GM19035 (cell line): ENCODE results near the gene UBC.
"Not testable (repeated sequence)": the region's sequence is repeated elsewhere in the genome, so short reads cannot be mapped to it uniquely, and the experiment has no call there.

Experiments used
- ATAC-seq: cut with Tn5 transposase; IDR thresholded peaks from one replicate; pipeline ENCODE4 v1.9.1; 2021; ENCODE audit not compliant: unreplicated experiment

The UBC gene

DNA sequence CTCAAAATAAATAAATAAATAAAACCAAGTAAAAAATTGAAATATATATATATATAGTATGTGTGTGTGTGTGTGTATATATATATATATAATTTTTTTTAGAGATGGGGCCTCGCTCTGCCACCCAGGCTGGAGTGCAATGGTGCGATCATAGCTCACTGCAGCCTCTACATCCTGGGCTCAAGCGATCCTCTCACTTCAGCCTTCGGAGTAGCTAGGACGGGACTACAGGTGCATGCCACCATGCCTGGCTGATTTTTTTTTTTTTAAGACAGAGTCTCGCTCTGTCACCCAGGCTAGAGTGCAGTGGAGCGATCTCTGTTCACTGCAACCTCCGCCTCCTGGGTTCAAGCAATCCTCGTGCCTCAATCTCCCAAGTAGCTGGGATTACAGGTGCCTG is 26.7 kb downstream of the UBC start:
- ATAC-seq = not testable (repeated sequence)

DNA sequence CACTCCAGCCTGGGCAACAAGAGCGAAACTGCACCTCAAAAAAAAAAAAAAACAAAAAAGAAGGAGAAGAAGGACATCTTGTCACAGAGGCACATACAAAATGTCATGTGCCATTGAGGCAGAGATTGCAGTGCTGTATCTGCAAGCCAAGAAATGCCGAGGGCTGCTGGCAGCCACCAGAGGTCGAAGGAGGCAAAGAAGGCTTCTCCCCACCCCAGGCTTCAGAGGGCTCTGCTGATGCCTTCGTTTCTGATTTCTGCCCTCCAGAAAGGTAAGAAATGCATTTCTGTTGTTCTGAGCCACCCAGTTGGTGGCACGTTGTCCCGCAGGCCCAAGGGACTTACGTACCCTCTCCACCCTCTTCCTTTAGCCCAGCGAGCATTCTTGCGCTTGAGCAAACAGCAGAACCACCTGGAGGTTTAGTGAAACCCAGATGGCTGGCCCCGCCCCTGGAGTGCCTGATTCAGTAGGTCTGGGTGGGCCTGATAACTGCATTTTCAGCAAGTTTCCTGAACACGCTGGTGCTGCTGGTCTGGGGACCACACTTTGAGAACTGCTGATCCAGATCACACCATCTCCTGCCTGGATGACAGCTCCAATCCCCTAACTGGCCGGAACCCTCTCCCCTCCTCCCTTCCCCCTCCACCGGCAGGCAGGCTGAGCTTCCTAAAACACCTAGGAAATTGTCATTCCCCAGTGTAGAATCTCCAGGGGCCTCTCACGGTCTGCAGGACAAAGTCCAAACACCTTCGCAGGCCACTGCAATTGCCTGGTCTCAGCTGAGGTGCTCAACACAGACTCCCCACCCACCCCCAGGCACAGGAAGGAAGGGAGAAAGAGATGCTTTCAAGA is 29.6 kb downstream of the UBC start:
- no peak for ATAC-seq

DNA sequence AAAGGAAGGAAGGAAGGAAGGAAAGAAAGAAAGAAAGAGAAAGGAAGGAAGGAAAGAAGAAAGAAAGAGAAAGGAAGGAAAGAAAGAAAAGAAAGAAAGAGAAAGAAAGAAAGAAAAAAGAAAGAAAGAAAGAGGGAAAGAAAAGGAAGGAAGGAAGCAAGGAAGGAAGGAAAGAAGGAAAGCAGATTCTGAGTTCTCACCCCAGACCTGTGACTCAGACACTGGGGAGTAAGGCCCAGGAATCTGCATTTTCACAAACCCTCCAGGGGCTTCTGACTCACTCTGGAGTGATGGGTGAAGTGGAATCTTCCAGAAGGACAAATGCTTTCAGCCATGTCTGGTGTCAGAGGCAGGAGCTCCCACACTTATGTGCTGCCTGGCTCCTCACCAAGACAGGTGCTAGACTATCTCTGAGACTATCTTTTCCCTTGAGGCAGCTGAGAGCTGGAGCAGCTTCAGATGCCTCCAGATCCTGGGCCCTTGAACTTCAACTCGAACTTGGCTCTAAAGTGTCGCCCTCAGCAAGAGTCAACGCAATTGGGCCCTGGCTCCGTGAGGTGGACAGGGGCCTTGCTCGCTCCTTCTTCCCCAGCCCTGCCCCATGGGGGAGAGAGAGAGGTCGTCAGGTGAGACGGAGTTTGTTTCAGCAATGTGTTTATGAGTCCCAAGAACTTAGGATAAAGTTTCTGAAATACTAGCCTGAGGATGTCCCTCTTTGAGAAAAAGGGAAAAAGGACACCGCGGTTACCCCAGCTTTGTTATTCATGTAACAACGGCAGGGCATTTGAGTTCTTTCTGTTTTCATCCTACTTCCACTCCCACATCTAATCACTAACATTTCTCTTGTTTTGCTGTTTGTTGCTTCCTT is 31.0 kb downstream of the UBC start:
- no peak for ATAC-seq

DNA sequence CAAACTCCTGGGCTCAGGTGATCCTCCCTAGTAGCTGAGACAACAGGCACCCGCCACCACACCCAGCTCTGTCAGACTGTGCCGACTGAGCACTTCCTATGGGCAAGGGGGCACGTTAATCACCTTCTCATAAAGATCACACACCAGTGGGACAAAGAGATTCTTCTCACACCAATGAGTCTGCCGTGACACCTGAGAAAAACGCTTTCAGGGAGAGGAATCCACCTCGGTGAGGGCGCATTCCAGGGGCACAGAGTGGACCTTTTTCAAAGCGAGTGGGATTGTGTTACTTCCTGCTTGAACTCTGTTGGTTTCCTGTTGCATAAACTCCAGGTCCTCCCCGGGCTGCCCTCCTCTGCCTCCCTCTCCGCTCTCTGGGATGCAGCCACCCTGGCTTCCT is 33.3 kb downstream of the UBC start:
- ATAC-seq = no peak

DNA sequence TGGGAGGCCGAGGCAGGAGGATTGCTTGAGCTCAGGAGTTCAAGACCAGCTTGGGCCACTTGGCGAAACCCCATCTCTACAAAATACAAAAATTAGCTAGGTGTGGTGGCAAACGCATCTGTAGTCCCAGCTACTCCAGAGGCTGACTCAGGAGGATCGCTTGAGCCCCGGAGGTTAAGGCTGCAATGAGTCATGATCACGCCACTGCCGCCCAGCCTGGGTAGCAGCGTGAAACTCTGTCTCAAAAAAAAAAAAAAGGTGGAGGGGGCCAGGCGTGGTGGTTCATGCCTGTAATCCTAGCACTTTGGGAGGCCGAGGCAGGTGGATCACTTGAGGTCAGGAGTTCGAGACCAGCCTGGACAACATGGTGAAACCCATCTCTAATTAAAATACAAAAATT is 34.1 kb downstream of the UBC start:
- not testable (repeated sequence) for ATAC-seq

DNA sequence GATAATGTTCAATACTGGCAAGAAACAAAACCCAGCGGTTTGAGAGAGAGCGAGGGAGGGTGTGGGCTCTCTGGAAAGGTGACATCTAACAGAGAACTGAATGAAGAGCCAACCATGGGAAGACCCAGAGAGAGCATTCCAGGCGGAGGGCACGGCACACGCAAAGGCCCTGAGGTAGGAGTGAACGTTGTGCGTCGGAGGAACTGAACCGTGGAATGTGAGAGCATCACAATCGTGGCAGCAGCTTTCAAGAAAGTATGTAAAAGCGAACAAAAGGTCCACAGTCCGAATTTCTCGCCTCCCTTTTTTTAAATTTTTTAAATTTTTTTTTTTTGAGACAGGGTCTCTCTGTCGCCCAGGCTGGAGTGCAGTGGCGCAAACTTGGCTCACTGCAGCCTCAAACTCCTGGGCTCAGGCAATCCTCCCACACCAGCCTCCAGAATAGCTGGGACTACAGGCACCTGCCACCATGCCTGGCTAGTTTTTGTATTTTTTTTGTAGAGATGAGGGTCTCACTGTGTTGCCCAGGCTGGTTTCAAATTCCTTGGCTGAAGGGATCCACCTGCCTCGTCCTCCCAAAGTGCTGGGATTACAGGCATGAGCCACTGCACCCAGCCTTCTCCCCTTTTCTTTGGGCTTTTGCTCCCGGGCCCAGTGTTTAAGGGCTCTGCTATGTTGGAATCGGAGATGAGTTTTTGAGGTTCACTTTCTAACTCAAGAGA is 35.5 kb downstream of the UBC start:
- no peak for ATAC-seq

DNA sequence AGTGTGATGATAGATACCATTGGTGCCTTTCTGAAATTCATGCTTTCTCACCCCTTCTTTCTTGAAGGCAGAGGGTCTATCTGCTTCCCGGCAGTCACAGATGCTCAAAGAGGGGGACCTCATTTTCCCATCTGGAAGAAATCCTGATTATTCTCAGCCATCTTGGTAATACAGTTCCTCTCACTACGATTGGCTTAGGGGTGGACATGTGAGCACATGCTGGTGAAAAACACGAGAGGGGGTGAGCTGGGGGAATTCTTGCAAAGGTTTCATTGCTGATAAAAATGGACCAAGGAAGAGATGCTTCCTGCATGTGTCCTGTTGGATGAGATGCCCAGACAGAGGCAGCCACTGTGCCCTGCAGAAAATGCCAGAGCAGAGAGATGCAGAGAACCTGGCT is 37.0 kb downstream of the UBC start:
- no peak for ATAC-seq

DNA sequence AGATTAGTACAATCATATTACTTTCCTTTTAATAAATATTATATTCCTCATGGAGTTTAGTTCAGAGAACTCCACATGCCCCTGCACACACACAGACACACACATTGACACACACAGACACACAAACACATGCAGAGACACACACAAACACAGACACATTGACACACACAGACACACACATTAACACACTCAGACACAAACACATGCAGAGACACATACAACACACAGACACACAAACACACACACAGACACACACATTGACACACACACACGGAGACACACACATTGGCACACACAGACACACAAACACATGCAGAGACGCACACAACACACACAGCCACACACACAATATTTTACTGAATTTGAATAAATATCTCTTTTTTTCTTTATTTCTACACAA is 38.3 kb downstream of the UBC start:
- ATAC-seq = no peak

DNA sequence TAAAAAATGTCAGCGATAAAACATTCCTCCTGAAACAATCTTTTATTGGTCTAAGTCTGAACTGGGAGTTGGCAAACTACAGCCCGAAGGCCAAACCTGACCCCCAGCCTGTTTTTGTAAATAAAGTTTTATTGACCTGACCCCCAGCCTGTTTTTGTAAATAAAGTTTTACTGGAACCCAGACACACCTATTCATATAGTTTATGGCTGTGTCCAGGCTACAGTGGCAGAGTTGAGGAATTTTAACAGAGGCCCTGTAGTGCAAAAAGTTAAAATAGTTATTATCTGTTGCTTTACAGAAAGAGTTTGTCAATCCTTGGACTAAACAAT is 38.7 kb downstream of the UBC start:
- ATAC-seq = no peak

DNA sequence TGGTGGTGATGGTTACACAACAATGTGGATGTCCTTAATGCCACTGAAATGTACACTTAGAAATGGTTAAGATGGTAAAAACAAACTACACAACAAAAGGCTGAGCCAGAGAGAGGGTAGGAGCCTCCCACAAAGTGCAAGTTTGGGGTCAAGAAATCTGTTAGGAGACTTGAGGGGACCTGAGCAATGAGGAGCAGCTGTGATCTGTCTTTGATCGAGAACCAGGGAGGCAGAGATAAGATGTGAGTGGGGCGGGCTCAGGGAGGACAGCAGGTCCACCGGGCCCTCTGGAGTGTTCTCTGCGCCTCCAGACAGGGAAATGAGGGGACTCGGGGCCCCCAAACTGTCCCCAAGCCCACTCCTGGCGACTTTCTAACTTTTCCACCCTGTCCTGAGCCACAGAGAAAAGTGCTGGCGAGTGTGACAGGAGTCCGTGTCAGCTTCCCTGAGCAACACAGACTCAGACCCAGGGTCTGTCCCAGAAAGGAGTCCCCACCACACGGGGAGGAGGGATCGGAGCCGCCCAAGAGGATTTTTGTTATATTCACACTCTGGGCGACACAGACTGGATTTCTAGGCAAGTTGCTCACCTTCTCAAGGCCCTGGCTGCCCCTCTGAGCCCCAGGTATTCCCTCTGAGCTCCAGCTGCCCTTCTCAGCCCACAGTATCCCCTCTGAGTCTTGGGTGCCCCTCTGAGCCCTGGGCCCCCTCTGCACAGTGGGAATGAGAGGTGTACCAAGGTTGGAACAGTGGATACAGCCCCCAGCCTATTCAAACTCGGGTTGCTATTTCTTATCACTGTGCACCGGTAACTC is 39.3 kb downstream of the UBC start:
- ATAC-seq = no peak

DNA sequence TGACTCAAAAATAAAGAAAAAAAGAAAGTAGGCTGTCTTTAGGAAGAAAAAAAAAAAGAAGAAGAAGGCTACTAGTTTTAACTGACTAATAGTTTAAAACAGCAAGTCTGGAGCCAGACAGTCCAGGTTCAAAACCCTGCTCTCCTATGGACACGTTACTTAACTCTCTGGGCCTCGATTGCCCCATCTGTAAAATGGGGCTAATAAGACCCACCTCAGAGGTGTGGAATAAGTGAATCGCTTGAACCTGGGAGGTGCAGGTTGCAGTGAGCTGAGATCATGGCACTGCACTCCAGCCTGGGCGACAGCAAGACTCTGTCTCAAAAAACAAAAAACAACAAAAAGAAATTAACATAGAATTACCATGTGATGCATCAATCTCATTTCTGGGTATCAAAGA is 40.3 kb downstream of the UBC start:
- no peak for ATAC-seq

DNA sequence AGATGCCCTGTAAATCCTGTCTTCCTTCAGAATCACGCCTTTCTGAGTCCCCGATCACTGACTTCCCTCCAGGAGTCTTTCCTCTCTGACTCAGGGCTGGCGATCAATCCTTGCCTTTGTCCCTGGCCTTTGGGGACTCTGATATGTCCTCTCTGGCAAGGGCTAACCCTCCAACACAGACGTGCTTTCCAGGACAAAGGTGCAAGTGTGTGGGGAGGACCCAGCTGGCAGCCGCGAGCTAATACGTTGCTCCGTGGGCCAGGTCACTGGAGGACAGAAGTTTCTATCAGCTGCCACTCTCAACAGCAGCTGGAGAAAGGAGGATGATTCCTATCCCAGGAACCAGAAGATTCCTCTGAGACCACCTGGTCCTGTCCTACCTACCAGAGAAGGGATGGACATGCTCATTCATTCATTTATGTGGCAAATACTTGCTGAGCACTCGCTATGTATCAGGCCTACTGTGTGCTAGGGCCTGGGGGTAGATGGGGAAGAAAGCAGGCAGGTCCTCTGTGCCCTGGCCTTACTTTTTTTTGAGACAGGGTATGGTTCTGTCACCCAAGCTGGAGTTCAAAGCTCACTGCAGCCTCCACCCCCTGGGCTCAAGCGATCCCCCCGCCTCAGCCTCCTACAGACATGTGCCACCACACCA is 42.3 kb downstream of the UBC start:
- ATAC-seq = no peak

DNA sequence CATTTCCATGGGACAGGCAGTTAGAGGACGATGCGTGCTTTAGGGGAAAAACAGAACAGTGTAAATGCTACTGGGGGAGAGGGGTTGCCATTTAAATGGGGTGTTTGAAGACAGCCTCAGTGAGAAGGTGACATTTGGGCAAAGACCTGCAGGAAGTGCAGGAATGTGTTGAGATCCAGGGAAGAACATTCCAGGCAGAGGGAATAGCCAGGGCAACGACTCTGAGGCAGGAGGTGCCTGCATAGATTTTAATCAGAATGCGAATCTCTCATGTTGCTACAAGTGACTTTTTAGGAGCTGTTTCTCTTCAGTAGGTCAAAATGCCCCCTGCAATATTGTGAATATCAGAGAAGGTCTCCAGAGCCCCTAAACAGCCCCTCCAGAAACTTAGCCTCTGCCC is 43.2 kb downstream of the UBC start:
- no peak for ATAC-seq

DNA sequence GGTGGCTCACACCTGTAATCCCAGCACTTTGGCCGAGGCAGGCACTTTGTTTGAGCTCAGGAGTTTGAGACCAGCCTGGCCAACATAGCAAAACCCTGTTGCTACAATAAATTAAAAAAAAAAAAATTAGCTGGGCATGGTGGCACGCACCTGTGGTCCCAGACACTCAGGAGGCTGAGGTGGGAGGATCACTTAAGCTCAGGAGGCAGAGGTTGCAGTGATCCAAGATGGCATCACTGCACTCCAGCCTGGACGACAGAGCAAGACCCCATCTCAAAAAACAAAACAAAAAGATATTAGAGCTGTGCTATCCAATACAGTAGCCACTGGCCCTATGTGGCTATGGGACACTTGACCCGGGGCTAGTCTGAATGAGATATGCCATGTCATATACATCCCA is 43.9 kb downstream of the UBC start:
- ATAC-seq = no peak

DNA sequence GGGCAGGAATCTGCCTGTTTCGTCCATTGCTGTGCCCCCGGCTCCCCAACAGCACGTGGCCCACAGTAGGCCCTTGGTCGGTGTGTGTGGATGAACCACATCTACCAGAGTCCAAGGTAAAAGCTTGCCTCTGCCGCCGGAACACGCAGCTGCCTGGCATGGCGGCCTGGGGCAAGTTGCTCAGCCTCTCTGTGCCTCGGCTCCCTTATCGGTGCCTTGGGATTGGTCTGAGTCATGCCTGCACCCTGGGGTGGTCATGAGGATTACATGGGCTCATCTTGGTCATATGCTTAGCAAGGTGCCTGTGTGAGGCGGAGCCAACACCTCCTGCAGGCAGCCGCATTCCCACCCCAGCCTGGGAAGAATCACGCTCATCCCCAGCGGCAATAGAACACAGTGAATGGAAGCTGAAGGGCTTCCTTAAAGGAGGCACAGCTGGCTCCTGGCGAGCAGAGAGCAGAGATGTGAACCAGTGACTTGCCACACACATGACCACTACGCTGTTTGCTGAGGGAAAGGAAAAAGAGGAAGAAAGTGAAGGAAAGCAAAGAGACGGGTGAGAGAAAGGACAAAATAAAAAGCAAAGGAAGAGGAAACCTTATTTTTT is 45.3 kb downstream of the UBC start:
- no peak for ATAC-seq

DNA sequence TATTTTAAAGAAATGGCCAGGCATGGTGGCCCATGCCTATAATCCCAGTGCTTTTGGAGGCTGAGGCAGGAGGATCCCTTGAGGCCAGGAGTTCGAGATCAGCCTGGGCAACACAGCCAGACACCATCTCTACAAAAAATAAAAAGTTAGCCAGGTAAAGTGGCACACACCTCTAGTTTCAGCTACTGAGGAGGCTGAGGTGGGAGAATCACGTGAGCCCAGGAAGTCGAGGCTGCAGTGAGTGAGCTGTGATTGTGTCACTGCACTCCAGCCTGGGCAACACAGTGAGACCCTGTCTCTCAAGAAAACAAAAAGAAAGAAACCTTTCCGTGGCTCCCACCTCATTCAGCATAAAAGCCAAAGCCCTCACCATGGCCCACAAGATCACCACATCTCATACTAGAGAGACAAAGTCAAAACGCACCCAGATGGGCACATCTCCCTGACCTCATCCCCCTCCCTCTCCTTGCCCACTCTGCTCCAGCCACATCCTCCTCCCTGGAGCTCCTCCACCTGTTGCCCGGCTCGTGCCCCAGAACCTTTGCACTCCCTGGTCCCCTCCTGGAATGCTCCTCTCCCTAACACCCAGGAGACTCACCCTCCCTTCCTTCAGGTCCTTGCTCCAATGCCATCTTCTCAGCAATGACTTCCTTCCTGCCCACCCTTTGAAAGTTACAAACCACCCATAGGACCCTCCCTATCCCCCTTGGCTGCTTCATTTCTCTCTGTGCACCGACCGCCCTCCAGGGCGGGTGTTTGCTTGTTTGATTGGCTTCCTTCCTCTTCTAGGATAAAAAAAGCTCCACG is 46.0 kb downstream of the UBC start:
- ATAC-seq = no peak

DNA sequence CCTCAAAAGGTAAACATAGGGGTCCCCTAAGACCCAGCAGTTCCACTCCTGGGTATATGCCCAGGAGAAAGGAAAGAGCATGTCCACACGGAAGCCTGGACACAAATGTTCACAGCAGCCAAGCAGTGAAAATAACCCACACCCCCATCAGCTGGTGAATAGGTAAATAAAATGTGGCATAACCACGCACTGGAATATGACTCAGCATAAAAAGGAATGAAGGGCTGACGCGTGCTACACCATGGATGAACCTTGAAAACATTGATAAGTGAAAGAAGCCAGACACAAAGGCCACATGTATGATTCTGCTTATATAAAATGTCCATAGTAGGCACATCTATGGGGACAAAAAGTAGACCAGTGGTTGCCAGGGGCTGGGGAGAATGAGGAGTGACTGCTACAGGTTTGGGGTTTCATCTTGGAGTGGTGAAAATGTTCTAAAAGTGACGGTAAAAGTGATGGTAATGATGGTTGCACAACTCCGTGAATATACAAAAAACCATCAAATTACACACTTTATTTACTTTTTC is 47.0 kb downstream of the UBC start:
- no peak for ATAC-seq

DNA sequence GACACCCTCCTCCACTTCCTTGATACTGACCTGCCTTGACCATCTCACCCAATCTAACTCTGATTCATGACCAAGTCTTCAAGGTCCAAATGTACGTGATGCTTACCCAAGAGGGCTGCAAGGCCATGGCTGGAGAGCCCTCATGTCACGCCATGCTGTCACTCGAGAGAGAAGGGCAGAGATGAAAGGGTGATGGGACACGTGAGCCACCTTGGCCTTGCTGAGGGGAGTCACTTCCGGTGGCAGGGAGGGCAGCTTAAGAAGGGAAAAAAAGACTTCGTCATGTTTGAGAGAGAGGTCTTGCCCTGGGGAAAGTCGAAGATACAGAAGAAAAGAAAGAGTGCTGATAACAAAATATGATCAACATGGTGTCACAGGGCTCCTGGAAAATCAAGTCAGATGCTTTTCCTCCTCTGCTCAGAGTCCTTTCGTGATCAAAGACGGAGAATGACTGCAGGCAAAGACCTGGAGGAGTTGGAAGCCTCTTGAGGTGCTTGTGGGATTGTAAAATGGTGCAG is 47.5 kb downstream of the UBC start:
- no peak for ATAC-seq
